ENCODE measurements around the gene HAGHL.
"Not testable (repeated sequence)": the region's sequence is repeated elsewhere in the genome, so short reads cannot be mapped to it uniquely, and the experiment has no call there.

Gene HAGHL

GRCh38 chr16:766820-767640, 40.1 kb downstream of the HAGHL start:
- DNase-seq (ENCODE audit: extremely low read depth in 1 of 2, low read depth in 1 of 2): no peak

GRCh38 chr16:767743-768235, 40.9 kb downstream of the HAGHL start:
- no peak for DNase-seq (ENCODE audit: extremely low read depth in 1 of 2, low read depth in 1 of 2)

DNA sequence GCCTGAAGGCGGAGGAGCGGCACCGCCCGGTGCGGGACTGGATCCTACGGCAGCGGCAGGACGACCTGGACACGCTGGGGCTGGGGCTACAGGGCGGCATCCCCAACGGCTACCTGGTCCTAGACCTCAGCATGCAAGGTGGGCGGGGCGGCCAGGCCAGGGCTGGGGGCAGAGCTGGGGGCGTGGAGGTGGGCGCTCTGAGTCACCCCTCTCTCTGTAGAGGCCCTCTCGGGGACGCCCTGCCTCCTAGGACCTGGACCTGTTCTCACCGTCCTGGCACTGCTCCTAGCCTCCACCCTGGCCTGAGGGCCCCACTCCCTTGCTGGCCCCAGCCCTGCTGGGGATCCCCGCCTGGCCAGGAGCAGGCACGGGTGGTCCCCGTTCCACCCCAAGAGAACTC, 41.5 kb downstream of the HAGHL start:
- DNase-seq (ENCODE audit: extremely low read depth in 1 of 2, low read depth in 1 of 2): no peak

DNA sequence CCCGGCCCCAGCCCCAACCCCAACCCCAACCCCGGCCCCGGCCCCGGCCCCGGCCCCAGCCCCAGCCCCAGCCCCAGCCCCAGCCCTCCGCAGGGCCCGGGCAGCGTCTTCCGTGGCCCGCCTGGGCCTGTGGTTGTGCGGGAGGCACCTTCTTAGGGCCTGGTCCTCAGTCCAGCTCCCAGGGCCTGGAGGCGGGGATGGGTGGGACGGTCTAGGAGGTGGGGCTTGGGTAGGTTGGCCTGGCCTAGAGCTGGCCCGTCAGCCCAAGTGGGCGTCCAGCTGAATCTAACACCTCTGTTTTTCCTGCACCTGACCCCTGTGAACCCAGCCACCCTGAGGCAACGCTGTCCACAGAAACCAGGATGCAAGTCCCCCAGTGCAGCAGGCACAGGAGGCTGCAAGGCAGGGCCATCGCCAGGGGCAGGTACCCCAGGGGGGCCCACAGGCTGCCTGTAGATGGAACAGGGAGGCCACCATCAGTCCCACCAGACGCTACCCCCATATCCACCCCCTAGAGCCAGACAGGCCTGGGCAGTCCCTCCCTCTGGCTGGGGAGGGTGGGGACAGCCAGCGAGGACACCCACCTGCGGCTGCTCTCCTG, 42.4 kb downstream of the HAGHL start:
- DNase-seq (ENCODE audit: extremely low read depth in 1 of 2, low read depth in 1 of 2): no peak

DNA sequence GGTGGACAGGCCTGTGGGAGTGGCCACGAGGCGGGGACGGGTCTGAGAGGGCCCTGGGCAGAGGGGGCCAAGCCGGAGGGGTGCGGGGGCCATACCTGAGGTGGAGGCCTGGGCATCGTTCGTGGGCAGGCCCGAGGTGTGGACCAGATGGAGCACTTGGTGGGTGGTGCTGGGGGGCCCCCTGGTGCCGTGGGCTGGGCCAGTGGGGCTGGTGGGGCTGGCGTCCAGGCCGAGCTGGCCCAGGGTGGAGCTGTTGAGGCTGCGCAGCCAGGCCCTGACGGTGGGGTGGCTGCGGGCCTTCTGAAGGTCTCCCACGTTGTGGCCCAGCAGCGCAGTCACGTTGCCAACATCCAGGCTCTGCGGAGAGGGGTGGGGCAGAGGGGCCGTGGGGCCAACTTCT, 43.0 kb downstream of the HAGHL start:
- no peak for DNase-seq (ENCODE audit: extremely low read depth in 1 of 2, low read depth in 1 of 2)

DNA sequence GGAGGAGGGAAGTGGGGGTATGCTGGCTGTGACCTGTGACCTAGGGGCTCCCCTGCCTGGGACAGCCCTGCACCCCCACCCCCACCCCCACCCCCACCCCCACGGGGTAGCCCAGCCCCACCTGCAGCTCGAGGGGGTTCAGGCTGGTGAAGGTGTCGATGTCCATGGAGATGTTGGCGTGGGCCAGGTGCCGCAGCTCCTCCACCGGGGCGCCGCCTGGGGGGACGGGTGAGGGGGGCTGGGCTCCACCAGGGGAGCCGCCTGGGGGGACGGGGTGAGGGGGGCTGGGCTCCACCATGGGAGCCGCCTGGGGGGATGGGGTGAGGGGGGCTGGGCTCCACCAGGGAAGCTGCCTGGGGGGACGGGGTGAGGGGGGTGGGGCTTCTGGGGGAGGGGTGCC, 43.5 kb downstream of the HAGHL start:
- no peak for DNase-seq (ENCODE audit: extremely low read depth in 1 of 2, low read depth in 1 of 2)

DNA sequence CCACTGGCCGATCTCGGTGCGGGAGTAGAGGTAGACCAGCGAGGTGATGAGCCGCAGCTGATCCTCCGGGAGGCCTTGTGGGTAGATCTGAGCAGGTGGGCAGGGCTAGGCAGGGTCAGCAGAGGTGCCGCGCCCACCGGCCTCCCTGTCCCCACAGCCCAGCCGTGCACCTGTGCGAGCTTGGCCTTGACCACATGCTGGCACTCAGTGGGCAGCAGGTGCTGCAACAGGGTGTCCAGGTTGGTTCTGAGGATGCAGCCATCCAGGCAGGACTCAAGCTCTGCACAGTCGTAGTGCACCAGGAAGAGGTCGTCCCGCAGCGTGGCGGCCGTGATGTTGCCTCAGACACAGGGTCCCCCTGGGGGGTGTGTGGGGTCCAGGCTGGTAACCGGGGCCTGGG, 46.1 kb downstream of the HAGHL start:
- DNase-seq (ENCODE audit: extremely low read depth in 1 of 2, low read depth in 1 of 2): no peak

DNA sequence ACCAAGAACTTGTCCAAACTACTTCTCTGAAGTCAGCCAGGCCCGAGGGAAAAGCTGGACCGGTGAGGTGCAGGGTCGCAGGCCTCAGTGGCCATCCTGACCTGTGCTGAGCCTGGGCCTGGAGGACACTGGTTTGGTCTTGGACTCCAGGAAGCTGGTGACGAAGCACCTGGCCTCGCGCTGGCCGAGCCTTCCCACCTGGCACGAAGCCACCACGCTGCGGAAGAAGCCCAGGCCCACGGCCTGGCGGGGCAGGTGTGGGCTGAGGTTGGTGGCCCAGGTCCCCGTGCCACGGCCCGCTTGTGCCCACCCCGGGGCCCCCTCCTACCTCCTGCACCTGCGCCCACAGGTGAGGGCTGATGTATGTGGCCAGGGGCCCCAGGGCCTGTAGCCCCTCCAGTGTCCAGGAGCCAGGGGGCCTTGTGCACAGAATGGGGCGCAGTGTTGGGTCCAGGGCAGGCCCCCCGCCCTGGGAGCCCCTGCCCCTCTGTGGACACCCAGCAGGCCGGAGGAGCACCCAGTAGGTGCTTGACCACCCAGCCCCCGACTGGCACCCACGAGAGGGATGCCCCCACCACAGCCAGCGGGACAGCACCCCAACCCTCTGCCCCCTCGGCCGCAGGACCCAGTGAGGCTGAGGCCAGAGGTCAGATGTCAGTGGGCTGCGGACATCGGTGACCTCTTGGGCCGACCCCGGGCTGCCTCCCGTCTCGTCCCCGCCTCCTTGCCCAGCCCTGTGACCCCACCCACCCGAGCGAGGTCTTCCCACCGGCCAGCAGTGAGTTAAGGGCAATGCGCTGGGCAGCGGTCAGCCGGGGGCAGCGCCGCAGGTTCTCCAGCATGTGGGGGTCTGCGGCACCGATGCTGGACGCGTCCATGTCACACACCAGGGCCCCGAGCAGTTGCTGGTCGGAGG, 47.4 kb downstream of the HAGHL start:
- no peak for DNase-seq (ENCODE audit: extremely low read depth in 1 of 2, low read depth in 1 of 2)

DNA sequence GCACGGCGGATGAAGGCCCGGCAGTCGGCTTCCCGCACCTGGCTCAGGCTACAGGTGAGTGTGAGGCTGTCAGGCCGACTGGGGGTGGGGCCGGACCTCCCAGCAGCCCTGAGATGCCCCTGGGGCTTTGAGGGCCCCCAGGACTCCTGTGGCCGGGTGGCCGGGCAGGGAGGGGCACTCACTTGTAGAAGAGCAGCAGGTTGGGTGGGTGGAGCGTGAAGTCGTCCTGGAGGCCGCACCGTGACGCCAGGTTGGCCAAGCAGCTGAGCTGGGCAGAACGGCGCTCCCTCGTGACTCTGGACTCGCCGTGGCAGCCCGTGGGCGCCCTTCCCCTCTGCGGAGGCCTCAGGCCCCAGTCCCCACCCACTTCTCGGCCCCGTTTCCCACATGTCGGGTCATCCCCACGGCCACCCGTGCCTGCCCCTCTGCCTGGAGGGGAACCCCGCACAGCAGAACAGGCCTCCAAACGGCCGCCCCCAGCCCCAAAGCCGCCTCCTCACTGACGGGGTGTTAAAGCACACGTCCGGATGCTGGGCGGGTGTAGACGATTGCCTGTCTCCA, 48.4 kb downstream of the HAGHL start:
- DNase-seq (ENCODE audit: extremely low read depth in 1 of 2, low read depth in 1 of 2): no peak

- DNase-seq (ENCODE audit: extremely low read depth in 1 of 2, low read depth in 1 of 2): not testable (repeated sequence)
These were observed 49.4 kb downstream of the HAGHL start for GRCh38 chr16:776298-776697.

DNA sequence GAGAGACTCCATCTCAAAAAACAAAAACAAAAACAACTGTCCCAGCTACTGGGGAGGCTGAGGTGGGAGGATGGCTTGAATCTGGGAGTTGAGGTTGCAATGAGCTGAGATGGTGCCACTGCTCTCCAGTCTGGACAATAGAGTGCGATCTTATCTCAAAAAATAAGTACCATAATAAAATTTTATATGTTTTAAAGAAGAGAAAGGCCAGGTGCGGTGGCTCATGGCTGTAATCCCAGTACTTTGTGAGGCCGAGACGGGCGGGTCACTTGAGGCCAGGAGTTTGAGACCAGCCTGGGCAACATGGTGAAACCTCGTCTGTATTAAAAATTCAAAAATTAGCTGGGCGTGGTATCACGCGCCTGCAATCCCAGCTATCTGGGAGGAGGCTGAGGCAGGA, 49.9 kb downstream of the HAGHL start:
- DNase-seq (ENCODE audit: extremely low read depth in 1 of 2, low read depth in 1 of 2): no peak

DNA sequence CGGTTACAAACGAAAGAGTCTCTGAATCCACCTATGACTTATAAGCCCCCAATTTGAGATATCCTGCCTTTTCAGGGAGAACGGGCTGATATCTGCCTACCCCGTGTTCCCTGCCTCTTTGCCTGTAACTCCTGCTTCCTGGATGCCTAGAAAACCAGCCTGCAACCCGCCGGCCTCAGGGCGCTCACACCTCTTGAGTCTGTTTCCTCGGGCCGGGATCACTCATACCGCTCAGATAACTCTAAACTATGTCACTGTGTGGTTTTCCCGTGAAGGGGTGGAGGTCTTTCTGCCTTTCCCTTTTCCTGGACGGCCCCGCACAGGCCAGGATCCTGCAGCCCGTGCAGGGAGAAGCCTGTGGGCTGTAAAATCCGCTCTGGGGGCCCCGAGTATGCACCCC, 50.9 kb downstream of the HAGHL start:
- no peak for DNase-seq (ENCODE audit: extremely low read depth in 1 of 2, low read depth in 1 of 2)

GRCh38 chr16:778447-778846, 51.5 kb downstream of the HAGHL start:
- DNase-seq (ENCODE audit: extremely low read depth in 1 of 2, low read depth in 1 of 2): no peak

DNA sequence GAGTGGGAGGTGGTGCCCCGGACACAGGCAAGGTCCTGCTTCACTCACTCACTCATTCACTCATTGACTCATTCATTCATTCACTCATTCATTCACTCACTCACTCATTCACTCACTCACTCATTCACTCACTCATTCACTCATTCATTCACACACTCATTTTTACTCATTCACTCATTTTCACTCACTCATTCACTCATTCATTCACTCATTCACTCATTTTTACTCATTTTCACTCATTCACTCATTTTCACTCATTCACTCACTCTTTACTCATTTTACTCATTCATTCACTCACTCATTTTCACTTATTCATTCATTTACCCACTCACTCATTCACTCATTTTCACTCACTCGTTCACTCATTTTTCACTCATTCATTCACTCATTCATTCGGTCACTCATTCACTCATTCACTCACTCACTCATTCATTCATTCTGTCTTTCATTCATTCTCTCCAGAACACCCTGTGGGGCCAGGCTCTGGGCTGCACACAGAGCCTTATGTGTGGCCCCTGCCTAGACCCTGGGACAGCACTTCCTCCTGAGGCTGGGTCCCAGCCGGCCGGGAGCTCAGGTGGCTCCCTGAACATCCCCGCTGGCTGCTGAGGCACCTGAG, 52.1 kb downstream of the HAGHL start:
- no peak for DNase-seq (ENCODE audit: extremely low read depth in 1 of 2, low read depth in 1 of 2)
